Measurements from ENCODE around the gene ABCB9.

Gene ABCB9

DNA sequence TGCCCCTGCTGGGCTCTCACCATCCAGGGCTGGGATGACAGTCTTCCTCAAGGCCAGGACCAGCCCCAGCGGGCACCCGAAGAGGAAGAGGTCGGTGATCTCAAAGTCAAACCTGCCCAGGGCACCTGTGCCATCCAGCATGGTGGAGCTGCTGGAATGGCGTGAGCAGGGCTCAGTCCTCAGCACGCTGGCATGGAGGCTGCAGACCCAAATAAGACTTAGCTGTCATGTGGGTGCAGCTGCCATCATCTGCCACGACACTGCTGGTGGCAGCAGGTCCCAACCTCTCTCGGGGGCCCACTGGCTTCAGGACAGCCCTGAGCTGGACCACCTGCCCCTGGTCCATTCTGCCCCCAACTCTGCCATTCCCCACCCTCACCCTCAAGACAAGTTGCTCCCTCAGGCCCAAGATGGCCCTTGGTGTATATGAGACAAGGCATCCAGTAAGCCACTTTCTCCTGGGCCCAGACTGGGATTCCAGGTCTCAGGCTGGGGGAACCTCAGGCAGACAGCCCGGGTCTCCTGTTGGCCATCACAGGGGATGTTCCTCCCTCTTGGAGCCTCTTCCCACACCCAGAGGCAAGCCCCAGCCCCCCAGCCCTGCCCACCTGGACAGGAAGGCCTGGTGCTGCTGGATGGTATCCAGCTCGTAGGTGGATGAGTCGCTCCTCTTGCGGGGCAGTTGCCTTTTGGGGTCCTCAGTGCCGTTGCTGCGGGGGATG, 28.7 kb upstream of the ABCB9 start:
- DNase-seq (ENCODE audit: low read depth, low spot score), result no peak

DNA sequence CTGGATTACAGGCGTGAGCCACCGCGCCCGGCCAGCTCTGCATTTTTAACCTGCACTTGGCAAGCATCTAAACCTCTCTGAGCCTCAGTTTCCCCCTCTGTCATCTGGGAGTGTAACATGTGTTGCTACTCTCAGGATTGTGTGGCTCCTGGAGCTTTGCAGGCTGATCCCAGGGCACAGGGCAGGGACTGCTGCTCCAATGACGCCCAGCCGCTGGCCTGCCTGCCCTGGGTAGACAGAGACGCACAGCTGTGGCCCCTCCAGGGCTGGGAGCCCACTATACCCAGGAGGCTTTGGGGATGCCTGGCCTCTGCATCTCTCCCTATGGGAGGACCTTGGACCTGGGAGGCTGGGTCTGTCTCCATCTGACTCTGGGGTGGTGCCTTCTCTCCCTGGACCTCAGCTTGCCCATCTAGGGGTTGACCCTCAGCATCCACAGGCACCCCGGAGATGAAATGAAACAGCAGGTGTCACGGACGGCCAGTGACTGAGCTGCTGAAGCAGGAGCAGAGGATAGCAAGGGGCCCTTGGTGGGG, 27.9 kb upstream of the ABCB9 start:
- no peak for DNase-seq (ENCODE audit: low read depth, low spot score)

DNA sequence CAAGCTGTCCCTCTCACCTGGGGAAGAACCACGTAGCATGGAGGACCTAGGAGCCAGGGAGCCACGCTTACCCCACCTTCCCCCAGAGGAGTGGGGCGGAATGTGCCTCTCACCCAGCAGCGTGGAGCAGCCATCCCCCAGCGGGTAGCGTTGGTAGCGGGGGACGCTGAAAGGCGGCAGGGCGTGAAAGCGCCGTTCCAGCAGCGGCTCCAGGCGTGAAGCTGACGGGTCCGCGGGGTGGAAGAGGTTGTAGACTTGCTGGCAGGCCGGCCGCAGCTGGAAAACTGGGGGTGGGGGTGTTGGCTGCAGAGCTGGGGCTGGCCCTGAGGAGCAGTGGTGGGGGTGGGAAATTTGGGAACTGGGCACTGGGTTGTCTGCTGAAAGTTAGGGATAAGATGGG, 26.1 kb upstream of the ABCB9 start:
- DNase-seq (ENCODE audit: low read depth, low spot score), result no peak

DNA sequence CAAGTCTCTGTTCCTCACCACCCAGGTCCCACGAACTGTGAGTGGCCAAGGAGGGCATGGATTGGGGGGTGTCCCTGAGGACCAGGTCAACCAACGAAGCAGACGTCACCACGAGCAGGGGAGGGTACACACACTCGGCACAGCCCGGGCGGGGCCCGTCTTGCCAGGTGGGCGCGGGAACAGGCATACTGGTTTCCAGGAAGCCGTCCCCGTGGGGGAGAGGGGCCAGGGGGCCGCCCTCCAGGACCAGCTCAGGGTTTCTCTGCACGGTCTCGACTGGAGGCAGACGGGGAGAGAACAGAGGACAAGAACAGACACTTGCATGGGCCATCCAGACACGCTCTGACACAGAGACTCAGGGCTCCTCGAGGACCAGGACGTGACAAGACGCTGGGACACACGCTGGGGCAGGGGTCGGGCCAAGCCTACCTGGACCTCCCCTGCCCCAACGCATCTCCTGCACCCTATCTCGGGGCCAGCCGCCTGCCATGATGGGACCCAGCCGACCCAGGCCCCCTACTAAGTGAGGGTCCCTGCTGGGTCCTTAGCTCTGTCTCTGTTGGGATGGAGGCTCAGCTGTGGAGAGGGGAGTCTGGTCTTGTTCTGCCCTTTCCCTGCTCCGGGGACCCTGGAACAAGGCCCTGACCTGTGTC, 25.5 kb upstream of the ABCB9 start:
- no peak for DNase-seq (ENCODE audit: low read depth, low spot score)

DNA sequence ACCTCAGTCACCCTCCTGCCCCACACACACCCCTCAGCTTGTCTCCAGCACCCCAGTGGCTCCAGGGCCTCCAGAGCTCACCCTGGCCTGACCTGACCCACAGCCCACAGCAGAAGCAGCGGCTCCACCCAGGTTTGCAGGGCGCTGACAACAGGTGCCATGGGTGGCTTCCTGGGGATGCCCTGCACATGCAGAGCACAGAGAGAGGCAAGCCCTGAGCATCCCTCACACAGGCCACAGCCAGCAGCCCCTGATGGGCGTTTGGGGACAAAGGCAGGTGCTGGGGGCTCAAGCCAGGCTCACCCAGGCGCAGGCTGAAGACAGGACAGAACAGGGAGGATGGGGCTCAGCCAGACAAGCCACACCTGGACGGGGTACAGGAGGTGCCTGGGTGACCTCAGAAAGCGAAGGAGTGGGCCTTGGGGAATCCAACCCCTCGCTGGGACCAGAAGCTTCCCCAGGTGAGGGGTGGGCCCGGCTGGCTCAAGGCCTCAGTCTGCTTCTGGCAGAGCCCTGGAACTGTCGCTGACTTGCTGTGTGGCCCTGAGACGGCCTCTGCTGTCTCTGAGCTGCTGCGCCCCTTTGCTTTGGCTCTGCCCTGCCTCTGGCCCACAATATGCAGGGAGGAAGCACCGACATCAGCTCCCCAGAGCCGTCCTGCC, 24.8 kb upstream of the ABCB9 start:
- DNase-seq (ENCODE audit: low read depth, low spot score), result no peak

DNA sequence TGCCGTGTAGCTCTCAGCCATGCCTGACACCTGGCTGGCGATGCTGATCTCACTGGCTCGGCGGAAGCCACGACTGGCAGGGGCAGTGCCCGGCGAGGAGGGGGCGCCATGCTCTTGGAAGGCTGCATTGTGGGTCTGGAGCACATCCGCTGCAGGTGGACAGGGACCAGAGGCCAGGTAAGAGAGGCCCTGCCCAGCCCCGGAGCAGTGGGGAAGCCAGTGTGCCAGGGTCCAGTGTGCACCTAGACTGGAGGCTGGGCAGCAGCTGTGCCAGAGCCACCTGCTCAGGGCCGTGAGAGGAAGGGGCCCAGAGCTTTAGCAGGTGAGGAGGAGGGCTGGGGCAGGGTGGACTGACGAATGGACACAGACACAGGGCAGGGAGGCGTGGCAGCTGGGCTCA, 24.3 kb upstream of the ABCB9 start:
- no peak for DNase-seq (ENCODE audit: low read depth, low spot score)

DNA sequence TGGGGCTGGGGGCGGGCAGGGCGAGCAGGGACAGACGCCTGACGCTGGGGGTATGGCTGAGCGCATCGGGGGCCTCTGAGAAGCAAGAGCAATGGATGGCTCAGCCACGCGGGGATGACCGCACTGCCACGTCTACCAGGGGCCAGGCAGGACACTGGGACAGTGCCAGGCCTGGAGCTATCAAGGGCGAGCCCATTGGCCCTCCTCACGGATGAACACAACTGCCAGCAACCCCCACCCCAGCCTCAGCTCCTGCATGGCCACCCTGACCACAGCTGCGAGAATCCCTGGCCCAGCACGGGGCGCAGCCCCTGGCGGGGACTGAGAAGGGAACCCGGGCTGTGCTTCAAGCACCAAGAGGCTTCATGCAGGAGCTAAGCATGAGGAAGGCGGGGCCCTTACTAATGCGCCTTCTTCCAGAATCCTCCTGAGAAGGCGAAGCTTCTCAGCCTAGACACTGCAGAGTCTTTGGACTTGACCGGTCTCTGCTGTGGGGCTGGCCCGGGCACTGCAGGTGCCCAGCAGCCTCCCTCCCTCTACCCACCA, 23.7 kb upstream of the ABCB9 start:
- DNase-seq (ENCODE audit: low read depth, low spot score), result no peak

DNA sequence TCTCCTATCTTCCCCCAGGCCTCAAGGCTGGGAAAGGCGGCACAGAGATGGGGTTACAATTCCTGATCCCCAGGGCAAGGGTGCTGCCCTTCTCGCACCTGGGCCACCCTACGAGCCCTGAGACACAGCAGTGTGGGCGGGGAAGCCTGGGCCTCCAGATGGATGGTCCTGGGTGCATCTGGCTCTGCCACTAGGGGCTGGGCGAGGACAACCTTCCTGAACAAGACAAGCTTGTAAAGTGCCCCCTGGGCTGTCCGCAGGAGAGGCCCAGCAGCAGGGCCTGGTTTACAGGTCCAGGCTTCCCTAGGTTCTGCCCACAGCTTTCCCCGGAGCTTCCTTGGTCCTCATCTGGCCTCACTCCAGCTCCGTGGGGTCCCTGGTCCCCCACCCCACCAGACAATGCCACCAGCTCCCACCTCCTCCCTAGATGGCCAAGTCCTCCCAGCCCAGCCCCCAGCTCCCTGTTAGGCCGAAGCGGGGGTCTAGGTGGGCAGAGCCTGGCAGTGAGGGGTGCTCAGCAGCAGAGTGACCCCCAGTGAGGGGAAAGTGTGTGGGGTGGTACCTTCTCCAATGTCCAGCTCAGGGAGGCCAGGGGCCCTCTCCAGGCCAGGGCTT, 23.1 kb upstream of the ABCB9 start:
- no peak for DNase-seq (ENCODE audit: low read depth, low spot score)

DNA sequence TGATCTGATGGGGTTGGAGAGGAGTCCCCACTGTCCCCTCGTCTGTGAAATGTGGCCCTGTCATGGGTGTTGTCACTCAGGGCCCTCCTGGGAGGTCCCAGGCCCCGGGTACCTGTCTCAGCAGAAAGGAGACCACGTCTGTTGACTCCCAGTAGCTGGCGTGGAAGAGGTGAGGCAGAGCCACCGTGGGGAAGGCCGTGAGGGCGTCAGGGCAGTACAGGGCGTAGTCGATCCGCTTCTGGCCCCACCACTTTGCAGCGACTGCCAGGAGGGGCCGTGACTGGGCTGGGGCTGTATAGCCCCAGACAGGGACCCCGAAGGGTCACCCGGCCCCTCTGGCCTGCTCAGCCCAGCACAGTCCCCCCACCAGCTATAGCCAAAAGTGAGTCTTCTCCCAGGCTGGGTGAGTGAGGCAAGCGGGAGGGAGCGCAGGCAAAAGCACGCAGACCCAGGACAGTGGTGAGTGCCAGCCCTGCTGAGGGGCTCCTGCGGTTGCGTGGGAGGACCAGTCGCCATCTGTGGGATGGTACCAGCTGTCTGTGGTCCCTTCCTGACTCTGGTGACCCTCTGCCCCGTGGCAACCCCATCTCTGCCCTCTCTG, 22.4 kb upstream of the ABCB9 start:
- no peak for DNase-seq (ENCODE audit: low read depth, low spot score)

DNA sequence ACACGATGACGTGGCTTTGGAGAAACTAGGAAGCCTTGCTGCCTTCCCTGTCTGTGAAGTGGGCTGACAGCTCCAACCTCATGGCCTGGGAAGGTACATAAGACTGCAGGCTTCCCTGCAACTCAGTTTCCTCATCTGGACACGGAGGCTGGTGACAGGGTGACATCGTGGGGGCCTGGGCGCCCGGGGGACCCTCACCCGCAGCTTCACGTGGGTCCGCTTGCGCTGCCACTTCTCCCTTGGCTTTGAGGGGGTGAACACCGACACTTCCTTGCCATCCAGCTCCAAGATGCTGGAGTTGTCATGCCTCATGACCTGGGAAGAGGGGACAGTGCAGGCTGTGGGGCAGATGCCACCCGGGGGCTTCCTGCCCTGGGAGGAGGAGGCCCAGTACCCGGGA, 21.8 kb upstream of the ABCB9 start:
- no peak for DNase-seq (ENCODE audit: low read depth, low spot score)

DNA sequence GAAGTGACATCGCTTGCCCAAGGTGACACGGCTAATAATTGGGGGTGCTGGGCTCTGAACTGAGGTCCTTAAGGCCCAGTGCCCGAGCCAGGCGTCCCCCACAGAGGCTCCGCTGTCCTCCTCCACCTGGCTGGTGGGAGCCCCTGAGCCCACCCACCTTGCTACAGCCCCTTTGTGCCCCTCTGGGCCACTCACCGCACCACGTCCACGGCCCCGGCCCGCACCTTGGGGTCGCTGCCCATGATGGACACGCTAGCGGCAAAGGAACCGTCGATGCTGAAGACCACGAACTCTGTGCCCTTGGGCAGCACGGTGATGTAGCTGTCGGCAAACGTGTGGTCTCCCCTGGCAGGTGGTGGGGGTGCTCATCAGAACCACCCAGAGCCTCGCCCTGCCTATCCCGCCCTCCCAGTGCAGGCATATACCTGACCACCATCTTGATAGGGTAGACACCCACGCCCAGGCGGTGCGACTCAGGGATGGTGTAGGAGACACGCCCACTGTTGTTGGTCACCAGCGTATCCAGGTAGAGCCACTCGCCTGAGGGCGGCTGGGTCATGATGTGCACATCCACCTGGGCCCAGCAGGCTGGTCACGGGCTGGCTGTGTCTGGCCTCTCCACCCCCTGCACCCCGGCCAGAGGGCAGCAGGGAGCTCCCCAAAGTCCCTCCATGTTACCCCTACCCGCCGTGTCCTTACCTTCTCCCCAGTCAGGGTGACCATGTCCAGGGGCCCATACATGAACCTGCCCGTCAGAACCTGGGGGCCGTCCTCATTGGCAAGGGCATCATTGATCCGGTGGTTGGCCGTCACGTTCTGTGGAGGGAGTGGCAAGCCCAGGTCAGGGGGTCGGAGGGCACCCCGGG, 21.1 kb upstream of the ABCB9 start:
- DNase-seq (ENCODE audit: low read depth, low spot score), result no peak

DNA sequence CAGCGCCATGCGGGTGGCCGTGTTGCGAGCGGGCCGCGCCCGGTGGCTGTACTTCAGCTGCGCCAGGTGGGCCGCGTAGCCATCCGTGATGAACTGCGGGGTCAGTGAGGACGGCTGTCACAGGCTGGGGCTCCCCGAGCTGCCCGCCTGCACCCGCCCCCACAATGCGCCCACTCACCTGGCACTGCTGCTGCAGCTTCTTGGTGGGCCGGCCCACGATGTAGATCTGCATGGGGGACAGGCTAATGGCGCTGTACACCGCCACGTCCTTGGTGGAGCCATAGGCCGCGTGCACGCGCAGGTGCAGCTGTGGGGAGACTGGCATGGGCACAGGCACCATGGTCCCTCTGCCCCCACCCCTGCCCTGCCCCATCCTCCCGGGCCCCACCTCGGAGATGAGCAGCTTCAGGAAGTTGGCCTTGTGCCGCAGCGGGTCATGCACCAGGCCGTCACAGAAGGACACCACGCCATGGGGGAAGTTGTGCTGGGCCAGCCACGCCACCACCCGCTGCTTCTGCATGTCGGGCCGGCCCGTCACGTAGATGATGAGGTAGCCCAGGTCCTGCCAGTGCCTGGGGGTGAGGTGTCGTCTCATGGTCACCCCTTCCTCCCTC, 20.1 kb upstream of the ABCB9 start:
- no peak for DNase-seq (ENCODE audit: low read depth, low spot score)

DNA sequence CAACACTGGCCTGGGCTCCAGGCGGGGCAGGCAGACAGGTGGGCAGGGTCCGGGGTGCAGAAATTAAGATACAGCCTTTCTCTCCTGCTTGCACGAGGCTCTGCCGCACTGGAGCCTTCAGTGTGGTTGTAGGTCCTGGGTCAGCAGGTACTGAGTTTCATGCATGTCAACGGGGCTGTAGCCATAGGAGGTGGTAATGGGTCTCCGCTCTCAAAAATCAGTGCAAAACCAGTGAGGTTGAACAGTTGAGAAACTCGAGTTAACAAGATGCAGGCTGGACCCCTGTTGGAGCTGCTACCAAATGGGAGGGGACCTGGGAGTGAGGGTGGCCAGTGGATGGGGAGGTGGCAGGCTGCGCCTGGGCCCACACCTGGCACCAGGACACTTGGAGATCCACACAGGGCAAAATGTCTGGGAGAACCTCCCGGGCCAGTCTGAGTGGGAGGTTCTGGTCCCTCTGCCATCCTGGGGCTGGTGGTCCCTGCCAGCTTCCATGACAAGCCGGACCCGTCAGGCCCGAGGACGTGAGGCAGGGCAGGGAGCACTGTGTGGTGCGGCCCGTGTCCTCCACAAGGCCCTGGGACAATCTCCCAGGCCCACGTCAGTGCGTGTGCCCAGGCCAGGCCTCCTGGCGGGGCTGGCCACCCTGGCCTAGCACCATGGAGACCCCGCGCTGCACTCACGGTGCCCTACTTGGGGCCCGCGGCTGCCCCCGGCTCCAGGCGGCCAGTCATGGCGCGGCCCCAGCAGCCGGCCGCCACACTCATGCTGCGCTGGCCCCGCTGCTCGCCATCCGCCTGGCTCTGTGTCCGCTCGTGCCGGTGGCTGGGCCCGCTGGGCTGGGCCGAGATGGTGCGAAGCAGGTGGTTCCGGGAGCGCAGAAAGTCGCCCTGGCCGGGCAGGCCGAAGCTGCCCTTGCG, 19.3 kb upstream of the ABCB9 start:
- DNase-seq (ENCODE audit: low read depth, low spot score), result no peak

DNA sequence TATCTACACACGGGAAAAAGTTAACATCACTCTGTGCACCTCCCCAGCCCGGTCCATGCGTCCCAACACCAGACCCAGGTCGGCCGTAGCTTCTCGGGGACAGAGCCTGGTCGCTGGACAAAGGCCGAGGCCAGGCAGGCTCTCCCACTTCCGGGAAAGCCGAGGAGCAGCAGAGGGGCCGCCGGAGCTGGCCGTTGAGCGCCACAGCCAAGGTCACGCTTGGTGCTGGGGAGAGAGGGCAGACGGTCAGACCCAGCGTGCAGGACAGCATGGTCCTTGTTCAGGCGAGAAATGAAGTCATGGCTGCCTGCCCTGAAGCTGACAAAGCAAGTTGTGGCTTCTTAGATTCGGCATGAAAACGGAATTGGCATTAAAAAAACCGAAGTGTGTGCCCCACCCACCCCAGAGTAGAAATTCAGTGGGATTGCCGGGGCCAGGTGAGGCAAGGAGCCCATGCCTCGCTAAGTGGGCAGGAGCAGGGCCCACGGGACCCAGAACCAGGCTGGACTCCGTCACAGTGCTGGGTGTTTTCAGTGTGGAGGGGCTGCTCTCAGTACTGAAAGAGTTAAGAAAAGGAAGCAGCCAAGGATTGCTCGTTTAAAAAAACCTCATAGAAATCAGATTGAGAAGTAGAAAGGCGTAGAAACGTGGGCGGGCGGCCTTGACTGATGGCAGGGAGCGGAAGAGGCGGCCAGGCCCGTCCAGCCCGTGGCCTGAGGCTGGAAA, 18.5 kb upstream of the ABCB9 start:
- DNase-seq (ENCODE audit: low read depth, low spot score), result no peak

DNA sequence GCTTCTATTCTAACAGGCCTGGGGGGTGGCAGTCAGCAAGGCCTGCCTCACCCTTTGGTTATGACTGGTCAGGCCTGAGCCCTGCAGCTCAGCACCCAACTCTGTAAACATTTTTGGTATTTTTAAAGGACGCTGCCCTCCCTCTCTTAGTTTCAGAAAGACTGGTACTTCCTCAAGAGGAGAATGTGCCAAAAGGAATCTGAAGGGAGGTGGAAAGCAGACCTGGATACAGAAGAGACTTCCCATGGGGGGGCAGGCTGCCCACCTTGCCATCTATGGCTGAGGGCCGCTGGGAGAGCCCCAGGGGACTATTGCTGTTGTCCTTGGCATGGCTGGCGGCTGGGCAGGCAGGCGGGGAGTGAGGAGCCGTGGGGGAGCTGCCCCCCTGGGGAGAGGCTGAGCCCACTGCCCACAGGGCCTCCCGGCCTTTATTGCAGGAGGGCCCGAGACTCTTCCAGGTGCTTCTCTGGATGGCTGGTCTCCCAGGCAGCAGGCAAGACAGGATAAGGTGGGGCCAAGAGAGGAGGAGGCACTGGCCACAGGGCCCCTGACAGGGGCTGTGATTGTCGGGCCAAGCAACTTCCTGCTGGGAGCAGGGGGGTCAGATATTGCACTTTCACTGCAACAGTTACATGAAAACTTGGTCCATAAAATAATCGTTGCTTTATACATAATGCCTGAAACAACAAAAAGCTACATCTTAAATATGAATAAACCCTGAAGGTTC, 17.7 kb upstream of the ABCB9 start:
- DNase-seq (ENCODE audit: low read depth, low spot score), result no peak

DNA sequence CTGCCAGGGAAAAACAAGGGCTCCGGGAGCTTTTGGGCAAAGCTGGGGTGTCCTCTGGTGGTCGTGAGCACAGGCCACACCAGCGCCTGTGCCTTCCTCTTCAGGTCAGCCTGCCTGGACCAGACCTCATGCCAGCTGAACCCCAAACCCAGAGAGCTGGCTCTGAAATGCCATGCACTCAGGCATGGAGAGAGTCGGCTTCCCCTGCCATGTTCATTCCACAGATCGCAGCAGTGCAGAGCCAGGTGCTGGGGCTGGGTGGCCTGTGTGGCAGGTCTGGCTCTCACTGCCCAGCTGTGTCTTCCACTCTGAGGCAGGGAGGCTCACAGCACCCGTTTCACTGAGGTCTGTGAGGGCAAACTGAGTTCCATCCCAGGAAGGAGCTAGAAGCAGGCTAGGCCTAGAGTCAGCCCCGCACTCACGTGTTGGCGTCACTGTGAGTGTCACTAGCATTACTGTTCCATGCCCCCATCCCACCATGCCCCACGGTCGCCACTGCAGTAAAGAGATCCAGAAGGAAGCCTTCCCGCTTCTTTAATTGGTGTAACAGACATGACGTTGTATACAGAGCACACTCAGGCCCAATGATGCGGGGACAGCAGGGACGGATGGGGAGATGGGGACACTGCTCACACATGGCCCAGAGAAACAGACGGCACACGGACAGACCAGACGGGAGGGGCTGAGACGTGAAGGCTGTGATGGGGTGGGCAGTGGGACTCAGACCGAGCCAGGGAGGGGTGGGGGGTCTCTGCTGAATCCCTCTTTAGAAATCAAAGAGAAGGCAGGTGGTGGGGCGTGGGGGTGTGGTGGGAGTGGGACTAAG, 16.9 kb upstream of the ABCB9 start:
- no peak for DNase-seq (ENCODE audit: low read depth, low spot score)

DNA sequence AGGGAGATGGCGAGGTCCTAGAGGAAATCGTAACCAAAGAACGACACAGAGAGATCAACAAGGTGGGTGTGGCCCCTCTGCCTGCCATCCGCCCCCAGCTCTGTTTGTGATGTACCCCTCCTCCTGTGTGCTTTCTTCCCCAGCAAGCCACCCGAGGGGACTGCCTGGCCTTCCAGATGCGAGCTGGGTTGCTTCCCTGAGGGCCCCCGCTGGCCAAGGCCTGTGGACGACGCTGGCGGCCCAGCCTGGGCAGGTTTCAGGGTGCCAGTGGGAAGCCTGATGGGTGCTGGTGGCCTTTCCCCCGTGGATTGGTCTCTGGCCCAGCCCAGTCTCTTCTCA, 16.2 kb upstream of the ABCB9 start:
- no peak for DNase-seq (ENCODE audit: low read depth, low spot score)
